Measurements from ENCODE around the gene DNAAF8.

The DNAAF8 gene

GRCh38 chr16:4788910-4789309, 54.6 kb downstream of the DNAAF8 start:
- no peak for ATAC-seq
- Mint-ChIP-seq H3K4me1 (peaks cover 4% of the 10 kb centered on the region), H3K9me3 (no peaks in the 10 kb centered on the region), H3K27ac (no peak overlapping the region), H3K4me3 (no peak overlapping the region), H3K36me3 (no peaks in the 10 kb centered on the region), H3K27me3 (peaks cover 15% of the 10 kb centered on the region)

- Mint-ChIP-seq H3K27me3 (peaks cover 10% of the 10 kb centered on the region), H3K4me1 (peaks cover 4% of the 10 kb centered on the region), H3K27ac (no peak overlapping the region), H3K4me3 (no peak overlapping the region), H3K36me3 (no peaks in the 10 kb centered on the region), H3K9me3 (no peaks in the 10 kb centered on the region)
- no peak for ATAC-seq
Measured at GRCh38 chr16:4790261-4790660, 55.9 kb downstream of the DNAAF8 start.

- no peaks in the 10 kb centered on the region for H3K9me3 Mint-ChIP-seq
- no peaks in the 10 kb centered on the region for H3K36me3 Mint-ChIP-seq
- no peak overlapping the region for H3K27ac Mint-ChIP-seq
- no peak for ATAC-seq
- H3K4me3 Mint-ChIP-seq: no peak overlapping the region
- peaks cover 10% of the 10 kb centered on the region for H3K27me3 Mint-ChIP-seq
- peaks cover 4% of the 10 kb centered on the region for H3K4me1 Mint-ChIP-seq
Measured at GRCh38 chr16:4790871-4791270, 56.5 kb downstream of the DNAAF8 start.

- H3K27me3 Mint-ChIP-seq: peaks cover 4% of the 10 kb centered on the region
- H3K4me3 Mint-ChIP-seq: no peak overlapping the region
- peaks cover 4% of the 10 kb centered on the region for H3K4me1 Mint-ChIP-seq
- H3K36me3 Mint-ChIP-seq: peaks cover 7% of the 10 kb centered on the region
- no peak for ATAC-seq
- H3K27ac Mint-ChIP-seq: no peak overlapping the region
- H3K9me3 Mint-ChIP-seq: no peaks in the 10 kb centered on the region
Measured at GRCh38 chr16:4792951-4793513, 58.7 kb downstream of the DNAAF8 start.

- Mint-ChIP-seq H3K4me1 (peaks cover 7% of the 10 kb centered on the region), H3K36me3 (peaks cover 7% of the 10 kb centered on the region), H3K4me3 (no peak within 1 kb of the TSS), H3K27ac (no peak within 1 kb of the TSS), H3K9me3 (no peaks in the 10 kb centered on the region), H3K27me3 (no peaks in the 10 kb centered on the region)
- no peak for ATAC-seq
Measured at GRCh38 chr16:4795181-4795827, 61.0 kb downstream of the DNAAF8 start, which contains the start of gene SMIM22. Gene SMIM22, plus strand, starts transcription at chr16:4795369. Its CDS starts 366 bp downstream, at chr16:4795735.

GRCh38 chr16:4795828-4796572, 61.7 kb downstream of the DNAAF8 start:
- peaks cover 10% of the 10 kb centered on the region for H3K4me1 Mint-ChIP-seq
- H3K27me3 Mint-ChIP-seq: no peaks in the 10 kb centered on the region
- H3K36me3 Mint-ChIP-seq: peaks cover 7% of the 10 kb centered on the region
- no peaks in the 10 kb centered on the region for H3K9me3 Mint-ChIP-seq
- no peak overlapping the region for H3K27ac Mint-ChIP-seq
- no peak overlapping the region for H3K4me3 Mint-ChIP-seq
- no peak for ATAC-seq

GRCh38 chr16:4796982-4797804, 62.9 kb downstream of the DNAAF8 start:
- H3K27ac Mint-ChIP-seq: no peak overlapping the region
- H3K36me3 Mint-ChIP-seq: peaks cover 7% of the 10 kb centered on the region
- H3K4me1 Mint-ChIP-seq: peaks cover 16% of the 10 kb centered on the region
- no peak overlapping the region for H3K4me3 Mint-ChIP-seq
- no peaks in the 10 kb centered on the region for H3K27me3 Mint-ChIP-seq
- no peak for ATAC-seq
- no peaks in the 10 kb centered on the region for H3K9me3 Mint-ChIP-seq

- Mint-ChIP-seq H3K4me3 (no peak overlapping the region), H3K27me3 (no peaks in the 10 kb centered on the region), H3K27ac (no peak overlapping the region), H3K9me3 (no peaks in the 10 kb centered on the region), H3K36me3 (peaks cover 7% of the 10 kb centered on the region), H3K4me1 (peaks cover 17% of the 10 kb centered on the region)
- no peak for ATAC-seq
Measured at GRCh38 chr16:4797805-4798252, 63.5 kb downstream of the DNAAF8 start.

GRCh38 chr16:4798456-4798855, 64.1 kb downstream of the DNAAF8 start:
- Mint-ChIP-seq H3K36me3 (peaks cover 7% of the 10 kb centered on the region), H3K4me1 (peaks cover 21% of the 10 kb centered on the region), H3K4me3 (no peak overlapping the region), H3K27me3 (no peaks in the 10 kb centered on the region), H3K27ac (peak overlapping the region; percentile 30), H3K9me3 (no peaks in the 10 kb centered on the region)
- no peak for ATAC-seq
